NCI-H446 (cell line): Measurements from ENCODE around the gene FXYD3.

Source experiments
- DNase-seq, 2 experiments: peaks; one replicate each; lab custom pipeline; 2025; lab: John Stamatoyannopoulos, UW

FXYD3 gene

GRCh38 chr19:35162471-35163326 is 47.1 kb downstream of the FXYD3 start:
- no peak for DNase-seq

GRCh38 chr19:35164418-35164817 is 48.8 kb downstream of the FXYD3 start:
- DNase-seq = no peak

DNA sequence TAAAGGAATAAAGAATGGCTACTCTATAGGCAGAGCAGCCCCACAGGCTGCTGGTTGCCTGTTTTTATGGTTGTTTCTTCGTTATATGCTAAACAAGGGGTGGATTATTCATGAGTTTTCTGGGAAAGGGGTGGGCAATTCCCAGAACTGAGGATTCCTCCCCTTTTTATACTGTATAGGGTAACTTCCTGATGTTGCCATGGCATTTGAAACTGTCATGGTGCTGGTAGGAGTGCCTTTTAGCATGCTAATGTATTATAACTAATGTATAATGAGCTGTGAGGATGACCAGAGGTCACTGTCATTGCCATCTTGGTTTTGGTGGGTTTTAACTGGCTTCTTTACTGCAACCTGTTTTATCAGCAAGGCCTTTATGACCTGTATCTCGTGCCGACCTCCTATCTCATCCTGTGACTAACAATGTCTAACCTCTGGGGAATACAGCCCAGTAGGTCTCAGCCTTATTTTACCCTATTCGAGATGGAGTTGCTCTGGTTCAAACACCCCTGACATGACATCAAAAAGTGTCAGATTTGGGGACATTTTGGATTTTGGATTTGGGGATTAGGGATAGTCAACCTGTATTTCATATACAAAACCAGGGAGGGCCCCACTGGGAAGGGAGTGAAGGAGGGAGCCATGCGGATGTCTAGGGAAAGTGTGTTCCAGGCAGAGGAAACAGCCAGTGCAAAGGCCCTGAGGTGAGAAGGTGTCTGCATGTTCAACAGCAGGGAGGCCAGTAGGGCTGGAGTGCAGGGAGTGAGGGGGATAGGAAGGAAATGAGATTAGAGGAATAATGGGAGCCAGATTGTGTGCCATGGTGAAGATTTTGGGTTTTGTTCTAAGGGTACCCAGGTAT is 49.8 kb downstream of the FXYD3 start:
- no peak for DNase-seq

- no peak for DNase-seq
Observed at GRCh38 chr19:35166100-35167063, 50.8 kb downstream of the FXYD3 start.

DNA sequence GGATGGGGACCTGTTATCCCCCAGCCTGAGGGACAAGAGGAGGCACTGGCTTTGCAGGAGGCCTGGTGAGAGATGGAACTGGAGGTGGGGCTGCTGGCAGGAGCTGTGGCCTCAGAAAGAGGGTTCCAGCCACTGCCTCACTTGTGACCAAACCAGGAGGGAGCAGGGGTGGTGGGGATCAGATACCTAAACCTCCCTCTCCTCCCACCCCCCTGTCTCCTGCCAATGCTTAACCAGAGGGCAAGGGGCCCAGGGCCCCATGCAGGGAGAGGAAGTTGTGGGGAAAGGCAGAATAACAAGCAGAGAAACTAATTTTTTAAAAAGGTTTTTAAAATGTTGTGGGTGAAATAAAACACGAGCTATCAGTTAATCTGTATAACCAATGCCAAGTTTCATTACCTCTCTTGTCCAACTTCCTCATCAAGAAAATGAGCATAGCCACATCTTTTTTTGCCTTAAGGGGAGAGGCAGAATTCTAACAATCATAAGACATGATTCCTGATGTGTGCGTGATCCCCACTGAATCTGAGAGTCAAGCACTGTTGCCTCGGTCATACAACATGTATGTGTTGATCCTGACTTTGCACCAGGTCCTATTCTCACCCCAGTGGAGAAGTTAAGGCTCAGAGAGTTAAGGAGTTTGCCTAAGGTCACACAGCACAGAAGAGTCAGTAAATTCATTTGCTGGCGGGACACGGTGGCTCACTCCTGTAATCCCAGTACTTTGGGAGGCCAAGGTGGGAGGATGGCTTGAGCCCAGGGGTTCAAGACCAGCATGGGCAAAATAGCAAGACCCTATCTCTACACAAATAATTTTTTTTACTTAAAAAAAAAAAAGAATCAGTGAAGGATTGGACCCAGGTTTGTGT is 51.9 kb downstream of the FXYD3 start:
- DNase-seq = no peak

DNA sequence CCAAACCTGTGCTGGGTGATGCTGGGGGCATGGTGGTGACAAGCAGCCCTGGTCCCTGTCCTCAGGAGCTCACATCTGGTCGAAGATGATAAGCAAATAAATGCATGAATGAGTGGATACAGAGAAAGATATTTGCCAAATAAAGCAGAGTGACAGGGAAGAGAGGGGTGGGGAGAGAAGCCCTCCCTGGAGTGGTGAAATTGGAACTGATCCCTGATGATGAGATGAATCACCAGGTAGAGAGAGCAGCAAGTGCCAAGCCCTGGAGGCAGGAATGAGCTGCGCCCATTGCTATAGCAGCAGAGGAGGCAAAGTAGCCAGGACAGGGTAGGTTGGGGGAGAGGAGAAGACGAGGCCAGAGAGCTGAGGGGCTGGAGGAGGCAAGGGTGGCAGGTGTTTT is 52.6 kb downstream of the FXYD3 start:
- DNase-seq = no peak

DNA sequence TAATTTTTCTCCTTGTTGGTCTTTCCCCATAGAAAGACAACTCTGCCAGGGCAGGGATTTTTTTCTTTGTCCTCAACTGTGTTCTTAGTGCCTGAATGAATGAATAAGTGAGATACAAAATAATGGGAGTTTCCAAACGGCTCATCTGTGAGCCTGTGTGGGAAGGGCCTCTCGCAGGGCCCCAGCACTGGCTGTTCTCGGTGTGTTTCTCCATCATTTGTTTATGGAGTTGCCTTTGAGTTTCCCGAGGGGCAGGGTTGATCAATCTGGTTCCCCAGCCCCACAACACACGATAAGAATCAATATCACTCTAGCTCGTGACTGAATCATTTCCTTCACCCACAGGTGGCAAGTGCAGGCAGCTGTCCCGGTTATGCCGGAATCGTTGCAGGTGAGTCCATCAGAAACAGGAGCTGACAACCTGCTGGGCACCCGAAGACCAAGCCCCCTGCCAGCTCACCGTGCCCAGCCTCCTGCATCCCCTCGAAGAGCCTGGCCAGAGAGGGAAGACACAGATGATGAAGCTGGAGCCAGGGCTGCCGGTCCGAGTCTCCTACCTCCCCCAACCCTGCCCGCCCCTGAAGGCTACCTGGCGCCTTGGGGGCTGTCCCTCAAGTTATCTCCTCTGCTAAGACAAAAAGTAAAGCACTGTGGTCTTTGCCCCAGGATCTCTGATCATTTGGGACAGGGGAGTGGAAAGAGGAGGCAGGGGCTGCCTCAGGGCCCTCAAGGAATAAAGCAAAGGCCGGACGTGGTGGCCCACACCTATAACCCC is 53.8 kb downstream of the FXYD3 start:
- DNase-seq = no peak

GRCh38 chr19:35170359-35171061 is 54.9 kb downstream of the FXYD3 start:
- no peak for DNase-seq

- DNase-seq = no peak
Observed at GRCh38 chr19:35171730-35172129, 56.1 kb downstream of the FXYD3 start.
